SU-DHL-6 (cell line): Measurements from ENCODE around the gene ULK1.
"Not testable (repeated sequence)": the region's sequence is repeated elsewhere in the genome, so short reads cannot be mapped to it uniquely, and the experiment has no call there.

Experiments
- H2AFZ ChIP-seq: fragments of 200-600 bp; sonication (generic); 2 replicates; pipeline ENCODE4 v1.6.1; 2014; ENCODE audit warnings: low read depth, mild to moderate bottlenecking, moderate library complexity, mixed read lengths, antibody characterized with exemption, low read length; ENCODE audit not compliant: severe bottlenecking
- H3F3A ChIP-seq: fragments of 200-600 bp; shearing (Covaris generic); 2 replicates; pipeline ENCODE4 v1.6.0; 2016; ENCODE audit warnings: antibody characterized with exemption, mild to moderate bottlenecking; ENCODE audit not compliant: insufficient read depth
- H3K27ac ChIP-seq: fragments of 200-600 bp; sonication (generic); 2 replicates; pipeline ENCODE4 v1.5.1; 2016; ENCODE audit warnings: low read depth, mild to moderate bottlenecking, low read length, moderate library complexity, mixed read lengths
- H3K27me3 ChIP-seq: fragments of 200-600 bp; sonication (generic), shearing (Covaris generic); 2 replicates; pipeline ENCODE4 v1.6.0; 2014; ENCODE audit warnings: mild to moderate bottlenecking, low read length
- H3K36me3 ChIP-seq: fragments of 200-600 bp; sonication (generic); 2 replicates; pipeline ENCODE4 v1.6.1; 2014; ENCODE audit warnings: mild to moderate bottlenecking, low read length, mixed read lengths
- H3K4me2 ChIP-seq: fragments of 300-600, 200-600 bp; shearing (Covaris generic), sonication (generic); 2 replicates; pipeline ENCODE4 v1.6.0; 2014; ENCODE audit warnings: low read length, low read depth, mild to moderate bottlenecking; ENCODE audit not compliant: poor library complexity, severe bottlenecking
- H3K4me3 ChIP-seq: fragments of 200-600 bp; sonication (generic); 2 replicates; pipeline ENCODE4 v1.5.1; 2014; ENCODE audit warnings: antibody characterized with exemption, low read length, mild to moderate bottlenecking, mixed read lengths; ENCODE audit not compliant: insufficient read depth, poor library complexity, severe bottlenecking
- H3K79me2 ChIP-seq: fragments of 200-600 bp; sonication (generic); 2 replicates; pipeline ENCODE4 v1.6.1; 2014; ENCODE audit warnings: mild to moderate bottlenecking, low read length, moderate library complexity; ENCODE audit not compliant: insufficient read depth
- H3K9ac ChIP-seq: fragments of 200-600 bp; sonication (generic); 2 replicates; pipeline ENCODE4 v1.7.0; 2014; ENCODE audit warnings: mild to moderate bottlenecking, low read length
- H3K9me2 ChIP-seq: fragments of 200-600 bp; sonication (generic); replicated peaks from 2 replicates; pipeline ENCODE4 v1.6.1; 2014; ENCODE audit warnings: low read length; ENCODE audit not compliant: insufficient read depth
- H3K9me3 ChIP-seq: fragments of 200-600 bp; sonication (generic); 2 replicates; pipeline ENCODE4 v1.6.1; 2014; ENCODE audit warnings: low read length, mixed read lengths; ENCODE audit not compliant: insufficient read depth
- H4K20me1 ChIP-seq: fragments of 200-600 bp; sonication (generic); 2 replicates; pipeline ENCODE4 v1.6.1; 2014; ENCODE audit warnings: low read depth, mild to moderate bottlenecking, antibody characterized with exemption, low read length, moderate library complexity, mixed read lengths
- EZH2phosphoT487 ChIP-seq: fragments of 200-600 bp; sonication (generic), shearing (Covaris generic); conservative IDR thresholded peaks from 2 replicates; pipeline ENCODE4 v1.6.1; 2018; ENCODE audit warnings: mild to moderate bottlenecking, antibody characterized with exemption, low read length, moderate library complexity, mixed read lengths
- TF ChIP-seq, protein P1 (sequence below): fragments of 200-600 bp; sonication (generic); IDR thresholded peaks from one replicate; pipeline ENCODE4 v1.5.1; 2017; ENCODE audit warnings: antibody characterized with exemption, mild to moderate bottlenecking, low read length, moderate library complexity; ENCODE audit not compliant: insufficient read depth, poor library complexity, severe bottlenecking

Gene ULK1

DNA sequence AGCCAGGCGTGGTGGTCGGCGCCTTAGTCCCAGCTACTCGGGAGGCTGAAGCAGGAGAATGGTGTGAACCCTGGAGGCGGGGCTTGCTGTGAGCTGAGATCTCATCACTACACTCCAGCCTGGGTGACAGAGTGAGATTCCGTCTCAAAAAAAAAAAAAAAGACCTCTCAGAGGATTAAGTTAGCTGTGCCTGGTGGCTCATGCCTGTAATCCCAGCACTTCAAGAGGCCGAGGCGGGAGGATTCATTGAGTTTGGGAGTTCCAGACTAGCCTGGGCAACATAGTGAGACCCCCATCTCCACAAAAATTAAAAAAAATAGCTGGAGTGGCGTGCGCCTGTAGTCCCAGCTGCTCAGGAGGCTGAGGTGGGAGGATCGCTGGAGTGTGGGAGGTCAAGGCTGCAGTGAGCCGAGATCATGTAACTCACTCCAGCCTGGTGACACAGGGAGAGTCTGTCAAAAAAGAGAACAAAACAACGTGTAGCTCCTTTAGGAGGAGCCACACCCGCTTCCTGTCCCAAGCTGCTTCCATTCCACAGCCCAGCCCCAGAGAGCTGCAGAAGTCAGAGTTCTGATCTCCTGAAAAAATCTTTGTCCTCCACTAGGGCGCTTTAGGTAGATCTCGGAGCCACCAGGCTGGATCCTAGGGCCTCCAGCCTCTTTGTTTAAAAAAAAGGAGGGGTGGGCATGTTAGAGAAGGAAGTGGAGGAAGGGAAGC lies 11.5 kb upstream of the ULK1 start:
- Histone ChIP-seq H3K27ac (no peak overlapping the region), H2AFZ (no peak overlapping the region)

DNA sequence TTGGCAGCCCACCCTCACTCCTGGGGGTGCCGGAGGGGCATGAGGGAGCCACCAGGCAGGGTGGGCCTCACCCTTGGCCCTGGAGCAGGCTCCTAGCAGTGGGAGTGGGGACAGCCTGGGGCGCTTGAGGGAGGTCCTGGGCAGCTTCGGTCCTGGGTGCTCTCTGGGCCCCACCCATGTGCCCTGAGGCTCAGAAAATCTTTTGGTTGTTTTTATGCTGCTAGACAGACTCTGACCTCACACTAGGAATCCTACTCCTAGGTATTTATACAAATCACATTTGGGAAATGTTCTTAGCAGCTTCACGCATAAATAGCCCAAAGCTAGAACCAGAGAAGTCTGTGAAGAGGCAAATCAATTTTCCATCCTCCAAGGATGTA lies 10.9 kb upstream of the ULK1 start:
- Histone ChIP-seq H3K36me3 (no peaks in the 10 kb centered on the region), H4K20me1 (no peaks in the 10 kb centered on the region), H3K4me2 (no peak overlapping the region), H3F3A (no peaks in the 10 kb centered on the region), H2AFZ (no peak overlapping the region), H3K4me3 (no peak overlapping the region), H3K27me3 (no peaks in the 10 kb centered on the region), H3K9me2 (no peaks in the 10 kb centered on the region), H3K9ac (no peak overlapping the region), H3K9me3 (no peaks in the 10 kb centered on the region), H3K27ac (no peak overlapping the region), H3K79me2 (no peaks in the 10 kb centered on the region)
- TF ChIP-seq, protein P1, sequence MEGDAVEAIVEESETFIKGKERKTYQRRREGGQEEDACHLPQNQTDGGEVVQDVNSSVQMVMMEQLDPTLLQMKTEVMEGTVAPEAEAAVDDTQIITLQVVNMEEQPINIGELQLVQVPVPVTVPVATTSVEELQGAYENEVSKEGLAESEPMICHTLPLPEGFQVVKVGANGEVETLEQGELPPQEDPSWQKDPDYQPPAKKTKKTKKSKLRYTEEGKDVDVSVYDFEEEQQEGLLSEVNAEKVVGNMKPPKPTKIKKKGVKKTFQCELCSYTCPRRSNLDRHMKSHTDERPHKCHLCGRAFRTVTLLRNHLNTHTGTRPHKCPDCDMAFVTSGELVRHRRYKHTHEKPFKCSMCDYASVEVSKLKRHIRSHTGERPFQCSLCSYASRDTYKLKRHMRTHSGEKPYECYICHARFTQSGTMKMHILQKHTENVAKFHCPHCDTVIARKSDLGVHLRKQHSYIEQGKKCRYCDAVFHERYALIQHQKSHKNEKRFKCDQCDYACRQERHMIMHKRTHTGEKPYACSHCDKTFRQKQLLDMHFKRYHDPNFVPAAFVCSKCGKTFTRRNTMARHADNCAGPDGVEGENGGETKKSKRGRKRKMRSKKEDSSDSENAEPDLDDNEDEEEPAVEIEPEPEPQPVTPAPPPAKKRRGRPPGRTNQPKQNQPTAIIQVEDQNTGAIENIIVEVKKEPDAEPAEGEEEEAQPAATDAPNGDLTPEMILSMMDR: no peak
- no peak for TF ChIP-seq EZH2phosphoT487

More for the DNA sequence above, 11.5 kb upstream of the ULK1 start:
- Histone ChIP-seq H3F3A (no peaks in the 10 kb centered on the region), H3K9ac (no peak overlapping the region), H3K27me3 (no peaks in the 10 kb centered on the region), H4K20me1 (no peaks in the 10 kb centered on the region), H3K79me2 (no peaks in the 10 kb centered on the region), H3K9me2 (no peaks in the 10 kb centered on the region), H3K4me2 (no peak overlapping the region), H3K36me3 (no peaks in the 10 kb centered on the region), H3K9me3 (no peaks in the 10 kb centered on the region), H3K4me3 (no peak overlapping the region)
- TF ChIP-seq EZH2phosphoT487: no peak
- TF ChIP-seq, protein P1: no peak

GRCh38 chr12:131885076-131885475 lies 9.3 kb upstream of the ULK1 start:
- H2AFZ ChIP-seq, H3K9me2 ChIP-seq, H4K20me1 ChIP-seq, H3K27ac ChIP-seq, H3K9me3 ChIP-seq, H3K9ac ChIP-seq, H3F3A ChIP-seq, H3K27me3 ChIP-seq, H3K79me2 ChIP-seq, H3K36me3 ChIP-seq, H3K4me2 ChIP-seq, H3K4me3 ChIP-seq: not testable (repeated sequence)

GRCh38 chr12:131885543-131886057 lies 8.8 kb upstream of the ULK1 start:
- no peak for TF ChIP-seq EZH2phosphoT487
- TF ChIP-seq, protein P1: no peak
- H3K36me3 ChIP-seq: no peaks in the 10 kb centered on the region
- no peaks in the 10 kb centered on the region for H3K27me3 ChIP-seq
- H3K79me2 ChIP-seq: no peaks in the 10 kb centered on the region
- H3K9me2 ChIP-seq: no peaks in the 10 kb centered on the region
- no peak overlapping the region for H3K4me3 ChIP-seq
- H4K20me1 ChIP-seq: no peaks in the 10 kb centered on the region
- H3K27ac ChIP-seq: no peak overlapping the region
- no peak overlapping the region for H2AFZ ChIP-seq
- H3K9me3 ChIP-seq: no peaks in the 10 kb centered on the region
- H3K4me2 ChIP-seq: no peak overlapping the region
- H3F3A ChIP-seq: no peaks in the 10 kb centered on the region
- H3K9ac ChIP-seq: no peak overlapping the region

DNA sequence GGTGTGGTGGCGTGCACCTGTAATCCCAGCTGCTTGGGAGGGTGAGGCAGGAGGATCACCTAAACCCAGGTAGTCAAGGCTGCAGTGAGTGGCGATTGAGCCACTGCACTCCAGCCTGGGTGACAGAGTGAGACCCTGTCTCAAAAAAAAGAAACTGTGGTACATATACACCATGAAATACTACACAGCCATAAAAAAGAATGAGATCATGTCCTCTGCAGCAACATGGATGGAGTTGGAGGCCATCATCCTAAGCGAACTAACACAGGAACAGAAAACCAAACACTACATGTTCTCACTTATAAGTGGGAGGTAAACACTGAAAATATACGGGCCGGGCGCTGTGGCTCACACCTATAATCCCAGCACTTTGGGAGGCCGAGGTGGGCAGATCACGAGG lies 2.7 kb upstream of the ULK1 start:
- H3K4me2 ChIP-seq, H3K4me3 ChIP-seq, H3K79me2 ChIP-seq, H2AFZ ChIP-seq, H3K27me3 ChIP-seq, H3K36me3 ChIP-seq, H3K9me2 ChIP-seq, H3K9ac ChIP-seq, H3K27ac ChIP-seq, H3K9me3 ChIP-seq, H4K20me1 ChIP-seq, H3F3A ChIP-seq: not testable (repeated sequence)
